ENCODE results near the gene CALR.
A peak's percentile ranks its signal among the peaks of the same experiment; 100 is the strongest.
"Not testable (repeated sequence)": the region's sequence is repeated elsewhere in the genome, so short reads cannot be mapped to it uniquely, and the experiment has no call there.

The CALR gene

GRCh38 chr19:12933287-12934072 lies 4.9 kb upstream of the CALR start, which contains the start of gene FARSA:
TSS of gene FARSA (minus strand) at chr19:12933711. CDS start at chr19:12933696, 15 bp downstream.
- DNase-seq (ENCODE audit: low read depth) = peak; percentile 94

GRCh38 chr19:12935071-12935470 lies 3.3 kb upstream of the CALR start:
- no peak for DNase-seq (ENCODE audit: low read depth)

- DNase-seq (ENCODE audit: low read depth) = no peak
Measured at GRCh38 chr19:12936582-12936981, 1.8 kb upstream of the CALR start.

- DNase-seq (ENCODE audit: low read depth) = peak; percentile 46
Measured at GRCh38 chr19:12937093-12937926, 1.1 kb upstream of the CALR start.

- DNase-seq (ENCODE audit: low read depth) = peak; percentile 66
Measured at GRCh38 chr19:12938779-12939601, 581 bp downstream of the CALR start.

- no peak for DNase-seq (ENCODE audit: low read depth)
Measured at GRCh38 chr19:12939975-12940423, 1.6 kb downstream of the CALR start.

- no peak for DNase-seq (ENCODE audit: low read depth)
Measured at GRCh38 chr19:12940897-12941296, 2.5 kb downstream of the CALR start.

GRCh38 chr19:12943437-12944044 lies 5.1 kb downstream of the CALR start:
- no peak for DNase-seq (ENCODE audit: low read depth)

GRCh38 chr19:12944104-12944674 lies 5.8 kb downstream of the CALR start:
- DNase-seq (ENCODE audit: low read depth) = no peak

GRCh38 chr19:12945479-12946091 lies 7.2 kb downstream of the CALR start, which contains the start of gene RAD23A:
TSS of gene RAD23A (plus strand) at chr19:12945862. CDS start at chr19:12945949, 87 bp downstream.
- peak; percentile 99 for DNase-seq (ENCODE audit: low read depth)

- peak; percentile 89 for DNase-seq (ENCODE audit: low read depth)
Measured at GRCh38 chr19:12946092-12946721, 7.8 kb downstream of the CALR start.

- no peak for DNase-seq (ENCODE audit: low read depth)
Measured at GRCh38 chr19:12946731-12947496, 8.5 kb downstream of the CALR start.

- no peak for DNase-seq (ENCODE audit: low read depth)
Measured at GRCh38 chr19:12947702-12948611, 9.5 kb downstream of the CALR start.

GRCh38 chr19:12948612-12949362 lies 10.4 kb downstream of the CALR start:
- no peak for DNase-seq (ENCODE audit: low read depth)

- DNase-seq (ENCODE audit: low read depth) = no peak
Measured at GRCh38 chr19:12949363-12950283, 11.2 kb downstream of the CALR start.

- not testable (repeated sequence) for DNase-seq (ENCODE audit: low read depth)
Measured at GRCh38 chr19:12952050-12952449, 13.6 kb downstream of the CALR start.
